ENCODE data around the gene PI4K2B.

Gene PI4K2B

DNA sequence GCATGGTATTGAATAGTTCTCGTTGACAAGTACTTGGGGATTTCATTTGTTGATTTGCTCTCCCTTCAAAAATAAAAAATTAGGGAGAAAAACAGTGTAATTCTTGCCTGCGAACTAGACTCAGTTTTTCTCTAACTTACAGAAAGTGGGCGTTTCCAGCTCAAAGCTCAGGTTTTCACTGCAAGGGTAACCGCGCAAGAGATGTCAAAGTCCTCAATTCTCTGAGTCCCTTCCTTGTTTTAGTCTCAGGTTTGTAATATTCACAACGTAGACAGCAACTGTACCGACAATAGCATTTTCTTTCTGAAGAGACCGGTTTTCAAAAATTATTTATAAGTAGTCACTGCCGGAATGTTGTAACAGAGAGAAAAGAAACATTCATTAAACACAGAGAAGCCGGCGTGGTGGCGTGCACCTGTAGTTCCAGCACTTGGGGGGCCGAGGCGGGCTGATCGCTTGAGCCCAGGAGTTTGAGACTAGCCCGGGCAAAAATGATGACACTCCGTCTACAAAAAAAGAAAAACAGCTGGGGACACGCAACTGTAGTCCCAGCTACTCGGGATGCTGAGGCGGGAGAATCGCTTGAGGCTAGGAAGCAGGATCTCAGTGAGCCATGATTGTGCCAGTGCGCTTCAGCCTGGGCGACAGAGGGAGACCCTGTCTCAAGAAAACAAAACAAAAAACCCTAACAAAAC lies 79.5 kb downstream of the PI4K2B start:
- ChIA-PET CTCF (interaction anchor here (1.1 to 2.3 kb wide), 16 partner anchors 8 to 154 kb away, joined by 3 to 25 read pairs (median 6); partner anchors contain the start of gene PI4K2B), POLR2A (interaction anchor here (1.0 to 1.5 kb wide), 2 partner anchors 30 to 80 kb away, joined by 3 to 4 read pairs; no protein-coding TSS in a partner anchor)
- H3K4me3 ChIP-seq (ENCODE audit: low read depth, low read length): peak overlapping the region; percentile 94
- no peaks in the 10 kb centered on the region for H3K9me3 ChIP-seq (ENCODE audit: control insufficient read depth, insufficient read depth, low read depth, low read length)
- H3K4me1 ChIP-seq (ENCODE audit: control insufficient read depth, insufficient read depth, low read length): no peaks in the 10 kb centered on the region
- TF ChIP-seq, protein P1, sequence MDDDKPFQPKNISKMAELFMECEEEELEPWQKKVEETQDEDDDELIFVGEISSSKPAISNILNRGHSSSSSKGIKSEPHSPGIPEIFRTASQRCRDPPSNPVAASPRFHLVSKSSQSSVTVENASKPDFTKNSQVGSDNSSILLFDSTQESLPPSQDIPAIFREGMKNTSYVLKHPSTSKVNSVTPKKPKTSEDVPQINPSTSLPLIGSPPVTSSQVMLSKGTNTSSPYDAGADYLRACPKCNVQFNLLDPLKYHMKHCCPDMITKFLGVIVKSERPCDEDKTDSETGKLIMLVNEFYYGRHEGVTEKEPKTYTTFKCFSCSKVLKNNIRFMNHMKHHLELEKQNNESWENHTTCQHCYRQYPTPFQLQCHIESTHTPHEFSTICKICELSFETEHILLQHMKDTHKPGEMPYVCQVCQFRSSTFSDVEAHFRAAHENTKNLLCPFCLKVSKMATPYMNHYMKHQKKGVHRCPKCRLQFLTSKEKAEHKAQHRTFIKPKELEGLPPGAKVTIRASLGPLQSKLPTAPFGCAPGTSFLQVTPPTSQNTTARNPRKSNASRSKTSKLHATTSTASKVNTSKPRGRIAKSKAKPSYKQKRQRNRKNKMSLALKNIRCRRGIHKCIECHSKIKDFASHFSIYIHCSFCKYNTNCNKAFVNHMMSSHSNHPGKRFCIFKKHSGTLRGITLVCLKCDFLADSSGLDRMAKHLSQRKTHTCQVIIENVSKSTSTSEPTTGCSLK (tag by site-specific recombination; IDR thresholded peaks at IDR 0.05): no peak
- TF ChIP-seq, protein P2, sequence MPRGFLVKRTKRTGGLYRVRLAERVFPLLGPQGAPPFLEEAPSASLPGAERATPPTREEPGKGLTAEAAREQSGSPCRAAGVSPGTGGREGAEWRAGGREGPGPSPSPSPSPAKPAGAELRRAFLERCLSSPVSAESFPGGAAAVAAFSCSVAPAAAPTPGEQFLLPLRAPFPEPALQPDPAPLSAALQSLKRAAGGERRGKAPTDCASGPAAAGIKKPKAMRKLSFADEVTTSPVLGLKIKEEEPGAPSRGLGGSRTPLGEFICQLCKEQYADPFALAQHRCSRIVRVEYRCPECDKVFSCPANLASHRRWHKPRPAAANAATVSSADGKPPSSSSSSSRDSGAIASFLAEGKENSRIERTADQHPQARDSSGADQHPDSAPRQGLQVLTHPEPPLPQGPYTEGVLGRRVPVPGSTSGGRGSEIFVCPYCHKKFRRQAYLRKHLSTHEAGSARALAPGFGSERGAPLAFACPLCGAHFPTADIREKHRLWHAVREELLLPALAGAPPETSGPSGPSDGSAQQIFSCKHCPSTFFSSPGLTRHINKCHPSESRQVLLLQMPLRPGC (tag by site-specific recombination; IDR thresholded peaks at IDR 0.05): no peak
- TF ChIP-seq ZNF776 (tag by site-specific recombination; IDR thresholded peaks at IDR 0.05; ENCODE audit: borderline replicate concordance): no peak
- TF ChIP-seq, protein P3, sequence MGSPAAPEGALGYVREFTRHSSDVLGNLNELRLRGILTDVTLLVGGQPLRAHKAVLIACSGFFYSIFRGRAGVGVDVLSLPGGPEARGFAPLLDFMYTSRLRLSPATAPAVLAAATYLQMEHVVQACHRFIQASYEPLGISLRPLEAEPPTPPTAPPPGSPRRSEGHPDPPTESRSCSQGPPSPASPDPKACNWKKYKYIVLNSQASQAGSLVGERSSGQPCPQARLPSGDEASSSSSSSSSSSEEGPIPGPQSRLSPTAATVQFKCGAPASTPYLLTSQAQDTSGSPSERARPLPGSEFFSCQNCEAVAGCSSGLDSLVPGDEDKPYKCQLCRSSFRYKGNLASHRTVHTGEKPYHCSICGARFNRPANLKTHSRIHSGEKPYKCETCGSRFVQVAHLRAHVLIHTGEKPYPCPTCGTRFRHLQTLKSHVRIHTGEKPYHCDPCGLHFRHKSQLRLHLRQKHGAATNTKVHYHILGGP (tag by site-specific recombination; IDR thresholded peaks at IDR 0.05): no peak
- TF ChIP-seq, protein P4, sequence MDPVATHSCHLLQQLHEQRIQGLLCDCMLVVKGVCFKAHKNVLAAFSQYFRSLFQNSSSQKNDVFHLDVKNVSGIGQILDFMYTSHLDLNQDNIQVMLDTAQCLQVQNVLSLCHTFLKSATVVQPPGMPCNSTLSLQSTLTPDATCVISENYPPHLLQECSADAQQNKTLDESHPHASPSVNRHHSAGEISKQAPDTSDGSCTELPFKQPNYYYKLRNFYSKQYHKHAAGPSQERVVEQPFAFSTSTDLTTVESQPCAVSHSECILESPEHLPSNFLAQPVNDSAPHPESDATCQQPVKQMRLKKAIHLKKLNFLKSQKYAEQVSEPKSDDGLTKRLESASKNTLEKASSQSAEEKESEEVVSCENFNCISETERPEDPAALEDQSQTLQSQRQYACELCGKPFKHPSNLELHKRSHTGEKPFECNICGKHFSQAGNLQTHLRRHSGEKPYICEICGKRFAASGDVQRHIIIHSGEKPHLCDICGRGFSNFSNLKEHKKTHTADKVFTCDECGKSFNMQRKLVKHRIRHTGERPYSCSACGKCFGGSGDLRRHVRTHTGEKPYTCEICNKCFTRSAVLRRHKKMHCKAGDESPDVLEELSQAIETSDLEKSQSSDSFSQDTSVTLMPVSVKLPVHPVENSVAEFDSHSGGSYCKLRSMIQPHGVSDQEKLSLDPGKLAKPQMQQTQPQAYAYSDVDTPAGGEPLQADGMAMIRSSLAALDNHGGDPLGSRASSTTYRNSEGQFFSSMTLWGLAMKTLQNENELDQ (tag by site-specific recombination; IDR thresholded peaks at IDR 0.05; ENCODE audit: low read depth): no peak
- TF ChIP-seq, protein P5, sequence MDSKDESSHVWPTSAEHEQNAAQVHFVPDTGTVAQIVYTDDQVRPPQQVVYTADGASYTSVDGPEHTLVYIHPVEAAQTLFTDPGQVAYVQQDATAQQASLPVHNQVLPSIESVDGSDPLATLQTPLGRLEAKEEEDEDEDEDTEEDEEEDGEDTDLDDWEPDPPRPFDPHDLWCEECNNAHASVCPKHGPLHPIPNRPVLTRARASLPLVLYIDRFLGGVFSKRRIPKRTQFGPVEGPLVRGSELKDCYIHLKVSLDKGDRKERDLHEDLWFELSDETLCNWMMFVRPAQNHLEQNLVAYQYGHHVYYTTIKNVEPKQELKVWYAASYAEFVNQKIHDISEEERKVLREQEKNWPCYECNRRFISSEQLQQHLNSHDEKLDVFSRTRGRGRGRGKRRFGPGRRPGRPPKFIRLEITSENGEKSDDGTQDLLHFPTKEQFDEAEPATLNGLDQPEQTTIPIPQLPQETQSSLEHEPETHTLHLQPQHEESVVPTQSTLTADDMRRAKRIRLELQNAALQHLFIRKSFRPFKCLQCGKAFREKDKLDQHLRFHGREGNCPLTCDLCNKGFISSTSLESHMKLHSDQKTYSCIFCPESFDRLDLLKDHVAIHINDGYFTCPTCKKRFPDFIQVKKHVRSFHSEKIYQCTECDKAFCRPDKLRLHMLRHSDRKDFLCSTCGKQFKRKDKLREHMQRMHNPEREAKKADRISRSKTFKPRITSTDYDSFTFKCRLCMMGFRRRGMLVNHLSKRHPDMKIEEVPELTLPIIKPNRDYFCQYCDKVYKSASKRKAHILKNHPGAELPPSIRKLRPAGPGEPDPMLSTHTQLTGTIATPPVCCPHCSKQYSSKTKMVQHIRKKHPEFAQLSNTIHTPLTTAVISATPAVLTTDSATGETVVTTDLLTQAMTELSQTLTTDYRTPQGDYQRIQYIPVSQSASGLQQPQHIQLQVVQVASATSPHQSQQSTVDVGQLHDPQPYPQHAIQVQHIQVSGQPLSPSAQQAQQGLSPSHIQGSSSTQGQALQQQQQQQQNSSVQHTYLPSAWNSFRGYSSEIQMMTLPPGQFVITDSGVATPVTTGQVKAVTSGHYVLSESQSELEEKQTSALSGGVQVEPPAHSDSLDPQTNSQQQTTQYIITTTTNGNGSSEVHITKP (tag by site-specific recombination; IDR thresholded peaks at IDR 0.05): 0 out of 2 replicates have a peak, but pooled peaks have one; percentile 13
- TF ChIP-seq ZNF600 (tag by site-specific recombination; IDR thresholded peaks at IDR 0.05): no peak
- TF ChIP-seq ZBTB8A (tag by site-specific recombination; IDR thresholded peaks at IDR 0.05): no peak
- peak; percentile 42; the same call in 1 of the 2 replicates for TF ChIP-seq KLF9 (tag by site-specific recombination; IDR thresholded peaks at IDR 0.05; ENCODE audit: low read depth)
- TF ChIP-seq ZNF311 (tag by site-specific recombination; IDR thresholded peaks at IDR 0.05; ENCODE audit: borderline replicate concordance): no peak
- no peak overlapping the region for H3K27ac ChIP-seq (ENCODE audit: extremely low read depth, low read depth, low read length)
- peaks cover 6 to 25% of the 10 kb centered on the region in 2 experiments; a peak in 2 of 3 replicates for H3K36me3 ChIP-seq (ENCODE audit: control insufficient read depth in 2 of 2, insufficient read depth in 1 of 2, low read length in 2 of 2)

DNA sequence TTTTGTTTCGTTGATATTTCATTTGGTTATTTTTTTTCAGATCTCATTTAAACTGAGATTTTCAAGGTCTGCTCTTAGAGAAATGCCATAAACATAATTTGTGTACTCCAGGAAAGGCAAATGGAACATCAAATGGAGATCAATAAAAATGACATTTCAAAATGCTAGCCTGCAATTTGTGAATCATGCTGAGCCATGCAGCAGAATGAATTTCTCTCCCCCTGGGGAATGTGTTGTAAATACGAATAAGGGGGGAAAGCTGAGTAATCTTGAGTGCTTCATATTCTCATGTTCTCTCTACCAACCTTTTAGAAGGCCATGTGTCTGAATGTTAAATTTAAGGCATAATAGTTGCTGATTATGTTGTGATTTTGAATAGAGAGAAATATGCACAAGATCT lies 86.5 kb downstream of the PI4K2B start:
- POLR2A ChIA-PET: no interaction called here
- H3K27ac ChIP-seq (ENCODE audit: extremely low read depth, low read depth, low read length): no peak overlapping the region
- H3K4me3 ChIP-seq (ENCODE audit: low read depth, low read length): no peak overlapping the region
- no peaks in the 10 kb centered on the region for H3K4me1 ChIP-seq (ENCODE audit: control insufficient read depth, insufficient read depth, low read length)
- H3K9me3 ChIP-seq (ENCODE audit: control insufficient read depth, insufficient read depth, low read depth, low read length): no peaks in the 10 kb centered on the region
- CTCF ChIA-PET: no interaction called here
- peaks cover 5 to 24% of the 10 kb centered on the region in 2 experiments for H3K36me3 ChIP-seq (ENCODE audit: control insufficient read depth in 2 of 2, insufficient read depth in 1 of 2, low read length in 2 of 2)
- TF ChIP-seq, protein P6, sequence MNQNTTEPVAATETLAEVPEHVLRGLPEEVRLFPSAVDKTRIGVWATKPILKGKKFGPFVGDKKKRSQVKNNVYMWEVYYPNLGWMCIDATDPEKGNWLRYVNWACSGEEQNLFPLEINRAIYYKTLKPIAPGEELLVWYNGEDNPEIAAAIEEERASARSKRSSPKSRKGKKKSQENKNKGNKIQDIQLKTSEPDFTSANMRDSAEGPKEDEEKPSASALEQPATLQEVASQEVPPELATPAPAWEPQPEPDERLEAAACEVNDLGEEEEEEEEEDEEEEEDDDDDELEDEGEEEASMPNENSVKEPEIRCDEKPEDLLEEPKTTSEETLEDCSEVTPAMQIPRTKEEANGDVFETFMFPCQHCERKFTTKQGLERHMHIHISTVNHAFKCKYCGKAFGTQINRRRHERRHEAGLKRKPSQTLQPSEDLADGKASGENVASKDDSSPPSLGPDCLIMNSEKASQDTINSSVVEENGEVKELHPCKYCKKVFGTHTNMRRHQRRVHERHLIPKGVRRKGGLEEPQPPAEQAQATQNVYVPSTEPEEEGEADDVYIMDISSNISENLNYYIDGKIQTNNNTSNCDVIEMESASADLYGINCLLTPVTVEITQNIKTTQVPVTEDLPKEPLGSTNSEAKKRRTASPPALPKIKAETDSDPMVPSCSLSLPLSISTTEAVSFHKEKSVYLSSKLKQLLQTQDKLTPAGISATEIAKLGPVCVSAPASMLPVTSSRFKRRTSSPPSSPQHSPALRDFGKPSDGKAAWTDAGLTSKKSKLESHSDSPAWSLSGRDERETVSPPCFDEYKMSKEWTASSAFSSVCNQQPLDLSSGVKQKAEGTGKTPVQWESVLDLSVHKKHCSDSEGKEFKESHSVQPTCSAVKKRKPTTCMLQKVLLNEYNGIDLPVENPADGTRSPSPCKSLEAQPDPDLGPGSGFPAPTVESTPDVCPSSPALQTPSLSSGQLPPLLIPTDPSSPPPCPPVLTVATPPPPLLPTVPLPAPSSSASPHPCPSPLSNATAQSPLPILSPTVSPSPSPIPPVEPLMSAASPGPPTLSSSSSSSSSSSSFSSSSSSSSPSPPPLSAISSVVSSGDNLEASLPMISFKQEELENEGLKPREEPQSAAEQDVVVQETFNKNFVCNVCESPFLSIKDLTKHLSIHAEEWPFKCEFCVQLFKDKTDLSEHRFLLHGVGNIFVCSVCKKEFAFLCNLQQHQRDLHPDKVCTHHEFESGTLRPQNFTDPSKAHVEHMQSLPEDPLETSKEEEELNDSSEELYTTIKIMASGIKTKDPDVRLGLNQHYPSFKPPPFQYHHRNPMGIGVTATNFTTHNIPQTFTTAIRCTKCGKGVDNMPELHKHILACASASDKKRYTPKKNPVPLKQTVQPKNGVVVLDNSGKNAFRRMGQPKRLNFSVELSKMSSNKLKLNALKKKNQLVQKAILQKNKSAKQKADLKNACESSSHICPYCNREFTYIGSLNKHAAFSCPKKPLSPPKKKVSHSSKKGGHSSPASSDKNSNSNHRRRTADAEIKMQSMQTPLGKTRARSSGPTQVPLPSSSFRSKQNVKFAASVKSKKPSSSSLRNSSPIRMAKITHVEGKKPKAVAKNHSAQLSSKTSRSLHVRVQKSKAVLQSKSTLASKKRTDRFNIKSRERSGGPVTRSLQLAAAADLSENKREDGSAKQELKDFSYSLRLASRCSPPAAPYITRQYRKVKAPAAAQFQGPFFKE (tag by site-specific recombination; IDR thresholded peaks at IDR 0.05; ENCODE audit: borderline replicate concordance): no peak
- TF ChIP-seq ZFP69B (tag by site-specific recombination; IDR thresholded peaks at IDR 0.05) (no peak), MZF1 (tag by site-specific recombination; IDR thresholded peaks at IDR 0.05; ENCODE audit: borderline replicate concordance) (no peak), SALL2 (tag by site-specific recombination; IDR thresholded peaks at IDR 0.05; ENCODE audit: borderline replicate concordance) (no peak), HOXA7 (CRISPR knock-in tag; IDR thresholded peaks at IDR 0.05; ENCODE audit: borderline replicate concordance) (no peak)

Data from HEK293 (cell line).